Left cardiac atrium (tissue), 4 donors: ENCODE results near the gene TOLLIP. TPM values are rescaled to one million over a fixed set of nuclear protein-coding genes. Genes with fewer than 3 reads are reported as not detected.
"Not testable (repeated sequence)": the region's sequence is repeated elsewhere in the genome, so short reads cannot be mapped to it uniquely, and the experiment has no call there.

Source experiments
- ATAC-seq, 2 donors: fragments of 200-7000 bp; cut with Tn5 transposase; one replicate each; pipeline ENCODE4 v1.9.1; 2020; ENCODE audit warnings: mild to moderate bottlenecking in 2 of 2, moderate library complexity in 2 of 2
- DNase-seq: peaks from one replicate; pipeline ENCODE4 v3.0.0-alpha.2; 2020
- intact Hi-C, 2 donors: fragments of 100-400 bp; cut with DNase I; formaldehyde crosslinking; loops; one replicate each; pipeline versions ENCODE4 v1.14.1 to v1.15.1; 2022 to 2023
- long read RNA-seq: library from polyadenylated mRNA; unstranded; transcript quantifications from one replicate; pipeline ENCODE4 v2.0.0, GENCODE V29; 2021
- total RNA-seq, 2 donors: library from RNA; stranded (reverse); fragmentation: NEBNext Ultra II Directional; extraction: Animal tissue kit (Norgen Biotek cat#: 25700); gene quantifications; one replicate each; pipeline ENCODE4 v1.2.1, GENCODE V29; 2021
- donor health status: DM: no; HTN: yes; CAD: no.
- donor health status: DM: no; HTN: yes; CAD: no; lungs with severe emphysema.
- donor health status: DM: yes; HTN: yes; CAD: no.
- donor health status: Dilated cardiomyopathy.

Gene TOLLIP
- 10 to 100 TPM; 43.4 to 50.8 TPM for total RNA-seq
- long read RNA-seq, transcript TOLLIP-202 (6 exons, 3,617 nt), result major isoform, 117 of 140 reads
- long read RNA-seq, partial matches to known transcripts, result 12 of 140 reads
- long read RNA-seq, other reads (novel, unspliced or antisense), result 7 of 140 reads

GRCh38 chr11:1309498-1310317, at the start of gene TOLLIP:
Gene TOLLIP, minus strand, starts transcription at chr11:1309632. Its CDS starts 134 bp downstream, at chr11:1309498.
- intact Hi-C loops, result loop anchor here in 1 of 2 donors (10.0 kb wide), 1 partner anchor 75 kb away; the partner anchor contains the start of gene BRSK2
- peak; percentile 96 for DNase-seq
- peak; percentile 96 for ATAC-seq

- ATAC-seq, intact Hi-C loops, DNase-seq: not testable (repeated sequence)
These were observed 49.5 kb upstream of the TOLLIP start for GRCh38 chr11:1358931-1359330.

- DNase-seq, result peak; percentile 41
- peak in 1 of 2 donors; percentile 53 for ATAC-seq
- intact Hi-C loops, result no loop called here
These were observed 48.9 kb upstream of the TOLLIP start for GRCh38 chr11:1358286-1358685.

- ATAC-seq (no peak), DNase-seq (no peak)
- intact Hi-C loops, result no loop called here
These were observed 47.1 kb upstream of the TOLLIP start for GRCh38 chr11:1356478-1356960.

GRCh38 chr11:1356007-1356435, 46.6 kb upstream of the TOLLIP start:
- no peak for ATAC-seq
- intact Hi-C loops, result no loop called here
- no peak for DNase-seq

GRCh38 chr11:1354125-1354938, 44.9 kb upstream of the TOLLIP start:
- ATAC-seq (no peak), DNase-seq (no peak)
- intact Hi-C loops, result no loop called here

- DNase-seq, result no peak
- intact Hi-C loops, result no loop called here
- no peak for ATAC-seq
These were observed 44.1 kb upstream of the TOLLIP start for GRCh38 chr11:1353383-1354124.

- ATAC-seq (no peak), DNase-seq (no peak)
- intact Hi-C loops, result no loop called here
These were observed 43.4 kb upstream of the TOLLIP start for GRCh38 chr11:1352696-1353382.

GRCh38 chr11:1351278-1351937, 42.0 kb upstream of the TOLLIP start:
- DNase-seq (no peak), ATAC-seq (no peak)
- intact Hi-C loops, result no loop called here

- no peak for DNase-seq
- no peak for ATAC-seq
- intact Hi-C loops, result no loop called here
These were observed 40.8 kb upstream of the TOLLIP start for GRCh38 chr11:1350086-1350725.

- DNase-seq (no peak), ATAC-seq (no peak)
- intact Hi-C loops, result no loop called here
These were observed 40.1 kb upstream of the TOLLIP start for GRCh38 chr11:1349327-1350041.

- intact Hi-C loops, result no loop called here
- ATAC-seq, result no peak
- DNase-seq, result no peak
These were observed 39.4 kb upstream of the TOLLIP start for GRCh38 chr11:1348796-1349326.

- DNase-seq (no peak), ATAC-seq (no peak)
- intact Hi-C loops, result no loop called here
These were observed 38.8 kb upstream of the TOLLIP start for GRCh38 chr11:1348146-1348795.

GRCh38 chr11:1347411-1347999, 38.1 kb upstream of the TOLLIP start:
- ATAC-seq, DNase-seq, intact Hi-C loops: not testable (repeated sequence)

GRCh38 chr11:1346669-1347390, 37.4 kb upstream of the TOLLIP start:
- DNase-seq, result no peak
- intact Hi-C loops, result no loop called here
- no peak for ATAC-seq
